Activated CD8-positive, alpha-beta memory T cell treated with anti-CD3 and anti-CD28 coated beads for 4 hours (primary cell): Measurements from ENCODE around the gene STRIP2.
"Not testable (repeated sequence)": the region's sequence is repeated elsewhere in the genome, so short reads cannot be mapped to it uniquely, and the experiment has no call there.

ENCODE experiments used
- DNase-seq, 2 donors: peaks; one replicate each; pipeline ENCODE4 v3.0.0-alpha.2; 2020; ENCODE audit warnings: low read depth in 2 of 2

STRIP2 gene

DNA sequence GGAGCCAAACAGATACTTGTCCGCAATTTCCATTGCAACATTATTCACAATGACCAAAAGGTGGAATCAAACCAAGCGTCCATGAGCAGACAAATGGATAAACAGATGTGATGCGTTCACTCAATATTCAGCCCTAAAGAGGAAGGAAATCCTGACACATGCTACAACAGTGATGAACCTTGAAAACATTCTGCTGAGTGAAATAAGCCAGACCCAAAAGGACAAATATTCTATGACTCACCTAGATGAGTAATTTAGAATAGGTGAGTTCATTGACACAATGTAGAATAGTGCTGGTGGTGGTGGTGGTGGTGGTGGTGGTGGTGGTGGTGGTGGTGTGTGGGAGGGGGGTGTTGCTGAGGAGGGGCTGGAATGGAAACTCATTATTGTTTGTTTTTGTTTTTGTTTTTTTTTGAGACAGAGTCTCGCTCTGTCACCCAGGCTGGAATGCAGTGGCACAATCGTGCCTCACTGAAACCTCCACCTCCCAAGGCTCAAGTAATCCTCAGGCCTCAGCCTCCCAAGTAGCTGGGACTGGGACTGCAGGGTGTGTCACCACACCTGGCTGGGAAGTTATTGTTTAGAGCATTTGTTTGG is 96.7 kb downstream of the STRIP2 start:
- peak in 1 of 2 donors; percentile 9 for DNase-seq

DNA sequence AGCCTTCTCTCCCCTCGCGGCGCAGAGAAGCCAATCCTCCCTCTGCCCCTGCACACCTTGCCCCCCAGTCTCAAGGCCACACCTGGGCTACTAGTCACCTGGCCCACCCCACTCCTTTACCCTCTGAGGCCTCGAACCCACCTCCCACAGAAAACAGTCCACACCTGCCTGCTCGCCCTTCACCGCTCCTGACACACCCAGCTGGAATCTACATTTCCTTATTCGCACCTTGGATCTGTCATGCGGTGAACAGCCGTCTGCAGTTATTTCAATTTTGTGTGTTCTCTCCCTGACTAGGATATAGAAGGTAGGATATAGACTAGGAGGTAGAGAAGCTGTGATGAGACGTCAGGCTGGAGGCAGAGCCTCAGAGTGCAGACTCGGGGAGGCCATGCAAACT is 97.5 kb downstream of the STRIP2 start:
- DNase-seq = no peak

DNA sequence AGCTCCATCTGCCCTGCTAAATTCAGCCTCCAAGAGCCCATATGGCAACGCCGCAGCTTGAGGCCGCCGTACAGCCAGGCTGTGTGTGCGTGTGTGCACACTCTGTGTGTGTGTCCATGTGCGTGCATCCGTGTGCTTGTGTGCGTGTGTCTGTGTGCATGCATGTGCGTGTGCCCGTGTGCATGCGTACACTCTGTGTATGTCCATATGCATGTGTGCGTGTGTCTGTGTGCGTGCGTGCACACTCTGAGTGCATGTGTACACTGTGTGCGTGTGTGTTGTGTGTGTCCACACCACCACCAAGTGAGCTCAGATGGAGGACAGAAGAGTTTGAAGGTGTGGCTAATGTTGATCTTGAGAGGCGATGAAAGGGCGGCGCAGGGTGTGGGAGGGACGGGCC is 98.1 kb downstream of the STRIP2 start:
- no peak for DNase-seq

DNA sequence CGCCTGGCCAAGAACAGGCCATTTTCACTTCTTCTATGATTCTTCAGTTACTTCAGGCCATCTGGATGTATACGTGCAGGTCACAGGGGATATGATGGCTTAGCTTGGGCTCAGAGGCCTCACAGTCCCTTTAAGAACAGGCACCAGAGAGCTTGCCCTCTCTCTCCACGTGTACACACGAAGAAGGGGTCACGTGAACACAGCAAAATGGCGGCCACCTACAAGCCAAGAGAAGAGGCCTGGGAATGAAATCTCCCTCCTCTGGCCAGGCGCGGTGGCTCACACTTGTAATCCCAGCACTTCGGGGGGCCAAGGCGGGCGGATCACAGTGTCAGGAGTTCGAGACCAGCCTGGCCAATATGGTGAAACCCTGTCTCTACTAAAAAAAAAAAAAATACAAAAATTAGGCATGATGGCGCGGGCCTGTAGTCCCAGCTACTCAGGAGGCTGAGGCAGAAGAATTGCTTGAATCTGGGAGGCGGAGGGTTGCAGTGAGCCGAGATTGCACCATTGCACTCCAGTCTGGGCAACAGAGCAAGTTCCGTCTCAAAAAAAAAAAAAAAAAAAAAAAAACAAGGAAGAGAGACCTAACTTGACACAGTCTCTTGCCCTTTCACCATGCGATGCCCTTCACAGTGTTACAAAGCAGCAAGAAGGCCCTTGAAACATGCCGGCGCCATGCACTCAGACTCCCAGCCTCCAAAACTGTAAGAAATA is 100.5 kb downstream of the STRIP2 start:
- DNase-seq = not testable (repeated sequence)

DNA sequence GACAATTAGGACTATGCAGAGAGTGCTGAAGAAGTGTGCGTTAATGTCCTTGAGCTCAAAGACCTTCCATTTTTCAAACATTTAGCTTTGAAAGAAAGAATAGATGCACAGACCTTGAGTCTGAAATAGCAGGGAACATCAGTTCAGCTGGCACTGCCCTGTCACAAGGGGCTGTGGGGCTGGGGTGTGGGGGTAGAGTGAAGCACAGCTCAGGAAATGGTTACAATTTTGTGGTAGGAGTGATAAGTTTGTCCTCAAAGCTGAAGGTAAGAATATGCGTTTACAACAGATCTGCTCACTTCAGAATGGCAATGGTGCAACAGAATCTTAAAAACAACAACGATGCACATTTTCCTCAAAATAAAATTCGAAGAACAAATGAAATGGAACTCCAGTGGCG is 101.7 kb downstream of the STRIP2 start:
- no peak for DNase-seq

DNA sequence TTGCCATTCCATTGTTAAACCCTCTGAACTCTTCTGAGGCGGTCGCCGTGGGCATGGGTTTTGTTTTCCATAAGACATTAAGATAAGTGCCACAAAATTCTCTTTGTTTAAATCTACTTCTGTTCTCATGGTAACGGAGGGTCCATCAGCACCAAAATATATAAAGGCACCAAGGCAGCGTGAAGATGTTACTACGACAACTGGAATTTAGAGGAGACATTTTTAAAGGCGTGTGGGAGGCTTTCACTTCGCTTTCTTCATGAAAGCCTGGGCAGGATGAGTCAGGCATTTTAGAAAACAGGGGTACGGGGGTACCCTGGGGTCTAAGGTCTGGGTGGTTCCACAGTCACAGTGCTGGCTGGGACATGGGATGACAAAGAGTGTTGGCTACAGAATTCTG is 102.1 kb downstream of the STRIP2 start:
- DNase-seq = no peak
